ENCODE measurements around the gene CNTFR. TPM values are rescaled to one million over a fixed set of nuclear protein-coding genes. Genes with fewer than 3 reads are reported as not detected.
"Not testable (repeated sequence)": the region's sequence is repeated elsewhere in the genome, so short reads cannot be mapped to it uniquely, and the experiment has no call there.

CNTFR gene
- total RNA-seq, 1 experiment from 2014 or later = not detected

- intact Hi-C loops (cut with micrococcal nuclease; ENCODE audit: unreplicated experiment) = no loop called here
- H3K4me1 Mint-ChIP-seq (ENCODE audit: low read depth, unreplicated experiment) = no peaks in the 10 kb centered on the region
- TF ChIP-seq, protein P1, sequence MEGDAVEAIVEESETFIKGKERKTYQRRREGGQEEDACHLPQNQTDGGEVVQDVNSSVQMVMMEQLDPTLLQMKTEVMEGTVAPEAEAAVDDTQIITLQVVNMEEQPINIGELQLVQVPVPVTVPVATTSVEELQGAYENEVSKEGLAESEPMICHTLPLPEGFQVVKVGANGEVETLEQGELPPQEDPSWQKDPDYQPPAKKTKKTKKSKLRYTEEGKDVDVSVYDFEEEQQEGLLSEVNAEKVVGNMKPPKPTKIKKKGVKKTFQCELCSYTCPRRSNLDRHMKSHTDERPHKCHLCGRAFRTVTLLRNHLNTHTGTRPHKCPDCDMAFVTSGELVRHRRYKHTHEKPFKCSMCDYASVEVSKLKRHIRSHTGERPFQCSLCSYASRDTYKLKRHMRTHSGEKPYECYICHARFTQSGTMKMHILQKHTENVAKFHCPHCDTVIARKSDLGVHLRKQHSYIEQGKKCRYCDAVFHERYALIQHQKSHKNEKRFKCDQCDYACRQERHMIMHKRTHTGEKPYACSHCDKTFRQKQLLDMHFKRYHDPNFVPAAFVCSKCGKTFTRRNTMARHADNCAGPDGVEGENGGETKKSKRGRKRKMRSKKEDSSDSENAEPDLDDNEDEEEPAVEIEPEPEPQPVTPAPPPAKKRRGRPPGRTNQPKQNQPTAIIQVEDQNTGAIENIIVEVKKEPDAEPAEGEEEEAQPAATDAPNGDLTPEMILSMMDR (IDR thresholded peaks at IDR 0.05; ENCODE audit: unreplicated experiment) = no peak
- H3K9me3 Mint-ChIP-seq (ENCODE audit: low read depth, unreplicated experiment) = no peaks in the 10 kb centered on the region
- H3K27me3 Mint-ChIP-seq (ENCODE audit: unreplicated experiment) = peaks cover 47% of the 10 kb centered on the region
- H3K27ac Mint-ChIP-seq (ENCODE audit: unreplicated experiment) = no peak overlapping the region
- H3K4me3 Mint-ChIP-seq (ENCODE audit: low read depth, unreplicated experiment) = no peak overlapping the region
- CTCF ChIA-PET = no interaction called here
- no peak for DNase-seq
- H3K36me3 Mint-ChIP-seq (ENCODE audit: insufficient read depth, unreplicated experiment) = no peaks in the 10 kb centered on the region
- BruUV-seq (replicated peaks) = no TSS peak
These were observed 48.7 kb downstream of the CNTFR start for GRCh38 chr9:34540827-34541226.

DNA sequence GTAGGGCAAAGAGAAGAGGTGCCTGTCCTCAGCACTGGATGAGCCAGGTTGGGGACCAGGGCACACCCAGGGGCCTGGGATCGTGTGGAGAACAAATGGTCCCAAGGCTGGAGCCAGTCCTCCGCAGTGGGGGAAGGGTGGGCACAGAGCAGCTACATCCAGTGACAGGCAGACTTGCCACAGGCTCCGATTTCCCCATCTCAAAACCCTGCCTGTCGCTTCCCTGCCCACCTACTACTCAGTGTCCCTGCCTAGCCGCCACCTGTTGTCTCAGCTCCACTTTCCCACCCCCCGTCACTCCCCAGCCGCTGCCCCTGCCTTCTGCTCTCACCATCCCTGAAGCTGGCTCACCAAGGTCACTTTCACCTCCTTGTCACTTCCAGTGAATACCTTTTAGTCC, 52.8 kb downstream of the CNTFR start:
- Mint-ChIP-seq H3K36me3 (ENCODE audit: insufficient read depth, unreplicated experiment) (no peaks in the 10 kb centered on the region), H3K27me3 (ENCODE audit: unreplicated experiment) (peaks cover 52% of the 10 kb centered on the region), H3K9me3 (ENCODE audit: low read depth, unreplicated experiment) (no peaks in the 10 kb centered on the region), H3K27ac (ENCODE audit: unreplicated experiment) (no peak overlapping the region), H3K4me1 (ENCODE audit: low read depth, unreplicated experiment) (no peaks in the 10 kb centered on the region), H3K4me3 (ENCODE audit: low read depth, unreplicated experiment) (no peak overlapping the region)
- TF ChIP-seq, protein P1 (IDR thresholded peaks at IDR 0.05; ENCODE audit: unreplicated experiment) = no peak
- intact Hi-C loops (cut with micrococcal nuclease; ENCODE audit: unreplicated experiment) = no loop called here
- CTCF ChIA-PET = no interaction called here
- BruUV-seq (replicated peaks) = no TSS peak
- no peak for DNase-seq

- H3K36me3 Mint-ChIP-seq (ENCODE audit: insufficient read depth, unreplicated experiment); H3K4me3 Mint-ChIP-seq (ENCODE audit: low read depth, unreplicated experiment); CTCF ChIA-PET; H3K4me1 Mint-ChIP-seq (ENCODE audit: low read depth, unreplicated experiment); H3K27ac Mint-ChIP-seq (ENCODE audit: unreplicated experiment); intact Hi-C loops (cut with micrococcal nuclease; ENCODE audit: unreplicated experiment); DNase-seq; BruUV-seq (replicated peaks); H3K9me3 Mint-ChIP-seq (ENCODE audit: low read depth, unreplicated experiment): not testable (repeated sequence)
- H3K27me3 Mint-ChIP-seq (ENCODE audit: unreplicated experiment) = peaks cover 61% of the 10 kb centered on the region
These were observed 57.5 kb downstream of the CNTFR start for GRCh38 chr9:34532041-34532440.

GRCh38 chr9:34526026-34526425, 63.5 kb downstream of the CNTFR start:
- H3K27me3 Mint-ChIP-seq (ENCODE audit: unreplicated experiment) = peaks cover 72% of the 10 kb centered on the region
- no peaks in the 10 kb centered on the region for H3K9me3 Mint-ChIP-seq (ENCODE audit: low read depth, unreplicated experiment)
- no peak overlapping the region for H3K4me3 Mint-ChIP-seq (ENCODE audit: low read depth, unreplicated experiment)
- CTCF ChIA-PET = no interaction called here
- H3K36me3 Mint-ChIP-seq (ENCODE audit: insufficient read depth, unreplicated experiment) = no peaks in the 10 kb centered on the region
- TF ChIP-seq, protein P1 (IDR thresholded peaks at IDR 0.05; ENCODE audit: unreplicated experiment) = no peak
- intact Hi-C loops (cut with micrococcal nuclease; ENCODE audit: unreplicated experiment) = no loop called here
- peaks cover 9% of the 10 kb centered on the region for H3K4me1 Mint-ChIP-seq (ENCODE audit: low read depth, unreplicated experiment)
- no TSS peak for BruUV-seq (replicated peaks)
- no peak for DNase-seq
- H3K27ac Mint-ChIP-seq (ENCODE audit: unreplicated experiment) = no peak overlapping the region

DNA sequence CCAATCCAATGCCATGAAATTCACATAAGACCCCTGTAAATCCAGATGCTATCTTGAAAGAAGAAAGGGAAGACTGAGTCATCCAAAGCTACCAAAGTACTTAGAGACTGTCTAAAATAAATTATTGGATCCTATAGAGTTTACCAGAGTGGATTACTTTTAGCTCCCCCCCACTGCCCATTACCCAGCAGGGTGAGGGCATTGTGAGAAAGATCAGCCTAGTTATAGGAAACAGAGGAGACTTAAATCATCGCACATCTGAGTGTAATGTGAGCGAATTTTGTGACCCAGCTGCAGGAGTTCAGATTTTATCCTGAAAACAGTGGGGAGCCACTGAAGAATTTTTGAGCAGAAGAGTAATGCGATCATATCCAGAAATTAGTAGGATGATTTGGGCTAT, 65.2 kb downstream of the CNTFR start:
- TF ChIP-seq, protein P1 (IDR thresholded peaks at IDR 0.05; ENCODE audit: unreplicated experiment) = no peak
- Mint-ChIP-seq H3K27me3 (ENCODE audit: unreplicated experiment) (peaks cover 72% of the 10 kb centered on the region), H3K9me3 (ENCODE audit: low read depth, unreplicated experiment) (no peaks in the 10 kb centered on the region), H3K4me3 (ENCODE audit: low read depth, unreplicated experiment) (no peak overlapping the region), H3K27ac (ENCODE audit: unreplicated experiment) (no peak overlapping the region), H3K4me1 (ENCODE audit: low read depth, unreplicated experiment) (peaks cover 9% of the 10 kb centered on the region), H3K36me3 (ENCODE audit: insufficient read depth, unreplicated experiment) (no peaks in the 10 kb centered on the region)
- no peak for DNase-seq
- CTCF ChIA-PET = interaction anchor here (0.6 kb wide), 1 partner anchor 84 kb away, joined by 3 read pairs; no protein-coding TSS in a partner anchor
- no TSS peak for BruUV-seq (replicated peaks)
- intact Hi-C loops (cut with micrococcal nuclease; ENCODE audit: unreplicated experiment) = no loop called here

Measured in Calu3 (cell line).